ENCODE measurements around the gene ADRB2.

DNA sequence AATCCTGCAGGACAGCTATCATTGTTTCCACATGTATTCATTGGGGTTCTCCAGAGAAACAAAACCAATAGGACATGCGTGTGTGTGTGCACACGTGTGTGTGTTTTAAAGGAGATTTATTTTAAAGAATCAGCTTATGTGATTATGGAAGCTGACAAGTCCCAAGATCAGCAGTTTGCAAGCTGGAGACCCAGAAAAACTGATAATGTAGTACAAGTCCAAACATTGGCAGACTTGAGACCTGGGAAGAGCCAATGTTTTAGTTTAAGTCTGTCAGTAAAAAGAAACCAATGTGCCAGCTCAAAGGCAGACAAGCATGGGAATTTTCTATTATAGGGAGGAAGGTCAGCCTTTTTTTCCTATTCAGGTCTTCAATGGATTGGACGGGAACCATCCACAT, 35.3 kb downstream of the ADRB2 start:
- TF ChIP-seq CTCF (IDR thresholded peaks at IDR 0.05 in 2 of 3, conservative IDR thresholded peaks at IDR 0.05 in 1 of 3; ENCODE audit: borderline replicate concordance in 1 of 3, insufficient read depth in 1 of 3, low read depth in 2 of 3, low read length in 2 of 3) = no peak
- no peak for TF ChIP-seq POLR2AphosphoS5 (IDR thresholded peaks at IDR 0.05; ENCODE audit: low read depth, low read length)
- no peak for TF ChIP-seq ZNF274 (IDR thresholded peaks at IDR 0.05; ENCODE audit: low read depth, low read length)
- TF ChIP-seq, protein P1, sequence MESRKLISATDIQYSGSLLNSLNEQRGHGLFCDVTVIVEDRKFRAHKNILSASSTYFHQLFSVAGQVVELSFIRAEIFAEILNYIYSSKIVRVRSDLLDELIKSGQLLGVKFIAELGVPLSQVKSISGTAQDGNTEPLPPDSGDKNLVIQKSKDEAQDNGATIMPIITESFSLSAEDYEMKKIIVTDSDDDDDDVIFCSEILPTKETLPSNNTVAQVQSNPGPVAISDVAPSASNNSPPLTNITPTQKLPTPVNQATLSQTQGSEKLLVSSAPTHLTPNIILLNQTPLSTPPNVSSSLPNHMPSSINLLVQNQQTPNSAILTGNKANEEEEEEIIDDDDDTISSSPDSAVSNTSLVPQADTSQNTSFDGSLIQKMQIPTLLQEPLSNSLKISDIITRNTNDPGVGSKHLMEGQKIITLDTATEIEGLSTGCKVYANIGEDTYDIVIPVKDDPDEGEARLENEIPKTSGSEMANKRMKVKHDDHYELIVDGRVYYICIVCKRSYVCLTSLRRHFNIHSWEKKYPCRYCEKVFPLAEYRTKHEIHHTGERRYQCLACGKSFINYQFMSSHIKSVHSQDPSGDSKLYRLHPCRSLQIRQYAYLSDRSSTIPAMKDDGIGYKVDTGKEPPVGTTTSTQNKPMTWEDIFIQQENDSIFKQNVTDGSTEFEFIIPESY (IDR thresholded peaks at IDR 0.05; ENCODE audit: extremely low read depth, insufficient replicate concordance, low read length) = no peak

Measured in HCT116 (cell line).